HepG2 (cell line): ENCODE data around the gene CDC37. TPM values are rescaled to one million over a fixed set of nuclear protein-coding genes. Genes with fewer than 3 reads are reported as not detected.

Experiments
- ATAC-seq: fragments of 200-7000 bp; cut with Tn5 transposase; 3 replicates; pipeline ENCODE4 v1.9.1; 2020; ENCODE audit warnings: mild to moderate bottlenecking, moderate library complexity
- BruUV-seq: library from RNA; stranded (reverse); fragments of 400-500 nt; replicated peaks from 2 replicates; lab custom pipeline; 2021; lab: Mats Ljungman, UMichigan
- CTCF ChIA-PET: fragments of 300-600 bp; formaldehyde crosslinking; extraction: SDS; loops from one replicate; lab custom pipeline; 2021; ENCODE audit warnings: low total read pairs, inconsistent platforms, low intra/inter-chr PET ratio; lab: Yijun Ruan, JAX
- POLR2A ChIA-PET: fragments of 350-600 bp; sonication (Branson Sonifier 250); formaldehyde crosslinking; loops from one replicate; lab custom pipeline; 2020; ENCODE audit warnings: antibody characterized with exemption, inconsistent platforms; lab: Yijun Ruan, JAX
- DNase-seq: peaks from one replicate; pipeline ENCODE4 v3.0.0-alpha.2; 2015; ENCODE audit warnings: low spot score
- FAIRE-seq: peaks from 3 replicates; lab custom pipeline; 2011; peaks lifted over from hg19 to GRCh38; lab: Jason Lieb, UNC
- H2AFZ ChIP-seq: one replicate; pipeline ENCODE4 v1.6.1; 2011; ENCODE audit warnings: low read length, inconsistent platforms
- H3K27ac ChIP-seq: fragments of 300-600 bp; 3 replicates; pipeline ENCODE4 v1.8.0; 2011; ENCODE audit warnings: mixed run types, mild to moderate bottlenecking, mixed read lengths, low read length, inconsistent platforms; ENCODE audit not compliant: insufficient read depth; ENCODE audit errors: extremely low read length
- H3K27me3 ChIP-seq, 2 experiments: fragments of 200-600 bp in 1 of 2; 2 replicates in 1 of 2; 3 replicates in 1 of 2; pipeline versions ENCODE4 v1.6.0 to v1.8.0; 2011; ENCODE audit warnings: low read length in 2 of 2, mild to moderate bottlenecking in 2 of 2, moderate library complexity in 2 of 2, inconsistent platforms in 1 of 2; ENCODE audit not compliant: insufficient read depth in 2 of 2, control insufficient read depth in 1 of 2
- H3K36me3 ChIP-seq, 2 experiments: fragments of 200-600 bp in 1 of 2; replicated peaks in 1 of 2; 2 replicates in 1 of 2; 3 replicates in 1 of 2; pipeline versions ENCODE4 v1.5.1 to v1.8.0; 2011; ENCODE audit warnings: low read length in 2 of 2, inconsistent platforms in 1 of 2; ENCODE audit not compliant: insufficient read depth in 2 of 2, control insufficient read depth in 1 of 2
- H3K4me1 ChIP-seq: 2 replicates; pipeline ENCODE4 v1.5.1; 2012; ENCODE audit warnings: low read length, inconsistent platforms; ENCODE audit not compliant: insufficient read depth
- H3K4me2 ChIP-seq: 2 replicates; pipeline ENCODE4 v1.6.0; 2011; ENCODE audit warnings: low read depth, low read length, inconsistent platforms
- H3K4me3 ChIP-seq, 3 experiments: fragments of 200-600 bp in 1 of 3; sonication (generic), shearing (Covaris generic) in 1 of 3; replicated peaks in 1 of 3; 2 replicates each; pipeline ENCODE4 v1.5.1; 2011 to 2016; ENCODE audit warnings: low read length in 3 of 3, inconsistent platforms in 2 of 3, low read depth in 2 of 3, mild to moderate bottlenecking in 2 of 3, control low read depth in 1 of 3, mixed read lengths in 1 of 3; ENCODE audit not compliant: insufficient read depth in 1 of 3
- H3K79me2 ChIP-seq: one replicate; pipeline ENCODE4 v1.6.1; 2011; ENCODE audit warnings: low read length, inconsistent platforms; ENCODE audit not compliant: insufficient read depth
- H3K9ac ChIP-seq: 2 replicates; pipeline ENCODE4 v1.6.0; 2011; ENCODE audit warnings: mild to moderate bottlenecking, low read depth, low read length, inconsistent platforms; ENCODE audit not compliant: insufficient read depth
- H3K9me3 ChIP-seq: 2 replicates; pipeline ENCODE4 v1.5.1; 2012; ENCODE audit warnings: mild to moderate bottlenecking, low read length
- H4K20me1 ChIP-seq: 2 replicates; pipeline ENCODE4 v1.6.0; 2011; ENCODE audit warnings: inconsistent platforms, mild to moderate bottlenecking, low read length, moderate library complexity; ENCODE audit not compliant: insufficient read depth
- CEBPG ChIP-seq: IDR thresholded peaks from 2 replicates; pipeline ENCODE4 v1.6.1; 2016
- EHMT2 ChIP-seq: fragments of 200-600 bp; sonication (generic); IDR thresholded peaks from 2 replicates; pipeline ENCODE4 v1.7.0; 2017; ENCODE audit warnings: antibody characterized with exemption, low read depth, low read length, borderline replicate concordance
- HNF4G ChIP-seq, 2 experiments: sonication (generic) in 1 of 2; formaldehyde crosslinking in 1 of 2; IDR thresholded peaks; 2 replicates each; pipeline versions ENCODE4 v1.4.0 to v1.6.1; 2011 to 2020; ENCODE audit warnings: borderline replicate concordance in 2 of 2, low read depth in 2 of 2, mild to moderate bottlenecking in 2 of 2, low read length in 1 of 2, missing genetic modification reagents in 1 of 2, moderate library complexity in 1 of 2
- KDM5B ChIP-seq: sonication (generic); formaldehyde crosslinking; IDR thresholded peaks from 2 replicates; pipeline ENCODE4 v1.4.0; 2020; ENCODE audit warnings: missing genetic modification reagents, mild to moderate bottlenecking, borderline replicate concordance
- KLF12 ChIP-seq: sonication (generic); formaldehyde crosslinking; IDR thresholded peaks from 2 replicates; pipeline ENCODE4 v1.4.0; 2020; ENCODE audit warnings: missing genetic modification reagents, borderline replicate concordance
- KLF16 ChIP-seq, 2 experiments: sonication (generic) in 1 of 2; formaldehyde crosslinking in 1 of 2; IDR thresholded peaks; 2 replicates each; pipeline versions ENCODE4 v1.6.1 to v1.8.0; 2016 to 2023; ENCODE audit warnings: missing genetic modification reagents in 2 of 2, missing compliant biosample characterization in 1 of 2
- MYC ChIP-seq: sonication (generic); formaldehyde crosslinking; IDR thresholded peaks from 2 replicates; pipeline ENCODE4 v1.9.0; 2021; ENCODE audit warnings: missing genetic modification reagents, borderline replicate concordance
- NR1H2 ChIP-seq: sonication (generic); formaldehyde crosslinking; IDR thresholded peaks from 2 replicates; pipeline ENCODE4 v1.8.1; 2022; ENCODE audit warnings: low read depth, missing genetic modification reagents, borderline replicate concordance
- WGBS: methylation state at CpG from one replicate; pipeline ENCODE4 v1.1.6; 2017; ENCODE audit warnings: low lambda C conversion rate; 5-methylcytosine and 5-hydroxymethylcytosine counted together
- in situ Hi-C: cut with HindIII; loops from 2 replicates; pipeline ENCODE4 v1.10.0; 2017; ENCODE audit warnings: low pct_unique_long_range_greater_than_20kb; ENCODE audit not compliant: extremely low pct_ligation_motif_present
- intact Hi-C: fragments of 100-400 bp; cut with micrococcal nuclease; formaldehyde crosslinking; loops from one replicate; pipeline ENCODE4 v1.10.0; 2022; ENCODE audit not compliant: unreplicated experiment
- polyA plus RNA-seq, 8 experiments: library from polyadenylated mRNA; depleted of rRNA in 3 of 8; stranded (reverse) in 7 of 8; unstranded in 1 of 8; fragments of >200 nt; fragmentation: Illumina TruSeq in 4 of 8; extraction: Trizol in 4 of 8; gene quantifications; 2 replicates each; pipeline versions ENCODE4 v1.2.1 to v1.2.3, GENCODE V29; 2011 to 2016; ENCODE audit warnings: low read depth in 4 of 8, missing spikeins in 1 of 8, mixed read lengths in 1 of 8; ENCODE audit not compliant: insufficient read depth in 1 of 8
- total RNA-seq, 5 experiments: library from RNA; depleted of rRNA; stranded (reverse); fragments of >200 nt; fragmentation: Illumina TruSeq; extraction: Trizol; gene quantifications; 2 replicates each; pipeline ENCODE4 v1.2.3, GENCODE V29; 2016; ENCODE audit warnings: low read depth in 1 of 5
- TF ChIP-seq, protein P1 (sequence below): sonication (generic); formaldehyde crosslinking; IDR thresholded peaks from 2 replicates; pipeline ENCODE4 v1.4.0; 2020; ENCODE audit warnings: mild to moderate bottlenecking, missing genetic modification reagents
- TF ChIP-seq, protein P2 (sequence below): sonication (generic); formaldehyde crosslinking; IDR thresholded peaks from 2 replicates; pipeline ENCODE4 v1.5.1; 2020; ENCODE audit warnings: mild to moderate bottlenecking, missing genetic modification reagents, borderline replicate concordance
- TF ChIP-seq, protein P3 (sequence below): sonication (generic); formaldehyde crosslinking; IDR thresholded peaks from 2 replicates; pipeline ENCODE4 v1.4.0; 2020; ENCODE audit warnings: mild to moderate bottlenecking, missing genetic modification reagents

Gene CDC37
- total and polyA plus RNA-seq, 2 of the 13 experiments (the other 11 are each of a cell fraction or from before 2014, with no cell fraction given), result 158 to 177 TPM

DNA sequence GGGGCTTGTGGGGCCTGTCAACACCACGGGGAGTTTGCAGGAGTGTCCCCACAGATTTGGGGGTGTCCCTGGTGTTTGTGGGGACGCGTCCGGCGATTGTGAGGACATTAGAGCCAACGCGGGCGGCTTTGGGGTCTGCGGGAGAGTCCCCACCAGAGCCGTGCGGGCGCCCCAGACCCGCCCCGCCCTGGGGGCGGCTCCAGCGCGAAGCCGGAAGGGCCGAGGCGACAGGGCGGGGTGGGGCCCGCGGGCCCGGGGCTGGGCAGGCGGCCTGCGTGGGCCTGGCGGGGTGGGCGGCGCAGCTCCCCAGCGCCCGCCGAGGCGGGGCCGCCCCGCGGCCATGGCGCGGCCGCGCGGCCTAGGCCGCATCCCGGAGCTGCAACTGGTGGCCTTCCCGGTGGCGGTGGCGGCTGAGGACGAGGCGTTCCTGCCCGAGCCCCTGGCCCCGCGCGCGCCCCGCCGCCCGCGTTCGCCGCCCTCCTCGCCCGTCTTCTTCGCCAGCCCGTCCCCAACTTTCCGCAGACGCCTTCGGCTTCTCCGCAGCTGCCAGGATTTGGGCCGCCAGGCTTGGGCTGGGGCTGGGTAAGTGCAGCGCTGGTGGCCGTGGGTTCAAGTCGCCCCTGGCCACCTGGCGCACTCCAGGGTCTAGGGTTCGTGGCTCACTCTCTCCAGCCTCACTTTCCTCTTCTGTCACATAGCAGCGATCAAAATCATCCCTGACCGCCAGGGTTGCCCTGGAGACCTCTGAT lies 27.3 kb upstream of the CDC37 start (continued):
- TF ChIP-seq EHMT2 (no peak), MYC (CRISPR knock-in tag) (peak; percentile 24; the same call in 1 of the 2 replicates), CEBPG (CRISPR knock-in tag) (no peak)
- TF ChIP-seq, protein P1, sequence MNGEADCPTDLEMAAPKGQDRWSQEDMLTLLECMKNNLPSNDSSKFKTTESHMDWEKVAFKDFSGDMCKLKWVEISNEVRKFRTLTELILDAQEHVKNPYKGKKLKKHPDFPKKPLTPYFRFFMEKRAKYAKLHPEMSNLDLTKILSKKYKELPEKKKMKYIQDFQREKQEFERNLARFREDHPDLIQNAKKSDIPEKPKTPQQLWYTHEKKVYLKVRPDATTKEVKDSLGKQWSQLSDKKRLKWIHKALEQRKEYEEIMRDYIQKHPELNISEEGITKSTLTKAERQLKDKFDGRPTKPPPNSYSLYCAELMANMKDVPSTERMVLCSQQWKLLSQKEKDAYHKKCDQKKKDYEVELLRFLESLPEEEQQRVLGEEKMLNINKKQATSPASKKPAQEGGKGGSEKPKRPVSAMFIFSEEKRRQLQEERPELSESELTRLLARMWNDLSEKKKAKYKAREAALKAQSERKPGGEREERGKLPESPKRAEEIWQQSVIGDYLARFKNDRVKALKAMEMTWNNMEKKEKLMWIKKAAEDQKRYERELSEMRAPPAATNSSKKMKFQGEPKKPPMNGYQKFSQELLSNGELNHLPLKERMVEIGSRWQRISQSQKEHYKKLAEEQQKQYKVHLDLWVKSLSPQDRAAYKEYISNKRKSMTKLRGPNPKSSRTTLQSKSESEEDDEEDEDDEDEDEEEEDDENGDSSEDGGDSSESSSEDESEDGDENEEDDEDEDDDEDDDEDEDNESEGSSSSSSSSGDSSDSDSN (CRISPR knock-in tag), result peak; percentile 27; the same call in 1 of the 2 replicates
- TF ChIP-seq, all 625 proteins: peak for 37

DNA sequence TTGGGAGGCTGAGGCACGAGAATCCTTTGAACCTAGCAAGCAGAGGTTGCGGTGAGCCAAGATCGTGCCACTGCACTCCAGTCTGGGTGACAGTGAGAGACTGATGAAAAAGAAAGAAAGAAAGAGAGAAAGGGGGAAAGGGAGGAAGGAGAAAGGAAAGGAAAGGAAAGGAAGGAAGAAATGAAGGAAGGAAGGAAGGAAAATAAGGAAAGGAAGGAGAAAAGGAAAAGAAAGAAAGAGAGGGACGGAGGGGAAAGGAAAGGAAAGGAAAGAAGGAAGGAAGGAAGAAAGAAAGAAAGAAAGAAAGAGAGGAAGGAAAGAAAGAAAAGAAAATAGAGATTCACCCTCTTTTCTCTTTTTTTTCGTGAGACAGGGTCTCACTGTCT lies 25.6 kb upstream of the CDC37 start:
- Histone ChIP-seq H3K79me2 (no peaks in the 10 kb centered on the region), H4K20me1 (no peaks in the 10 kb centered on the region), H3K27me3 (peaks cover 0 to 29% of the 10 kb centered on the region in 2 experiments; a peak in 2 of 5 replicates), H3K27ac (no peak overlapping the region), H2AFZ (no peak overlapping the region), H3K36me3 (no peaks in the 10 kb centered on the region), H3K4me3 (no peak overlapping the region), H3K9me3 (no peaks in the 10 kb centered on the region), H3K4me2 (no peak overlapping the region), H3K9ac (no peak overlapping the region), H3K4me1 (peaks cover 38% of the 10 kb centered on the region)
- FAIRE-seq (no peak), ATAC-seq (no peak), DNase-seq (no peak)
- ChIA-PET POLR2A (no interaction called here), CTCF (no interaction called here)
- 37% methylated on average over 5 of the region's 5 CpGs for WGBS
- intact Hi-C loops, result no loop called here
- BruUV-seq, result no TSS peak
- in situ Hi-C loops, result no loop called here
- TF ChIP-seq, protein P2, sequence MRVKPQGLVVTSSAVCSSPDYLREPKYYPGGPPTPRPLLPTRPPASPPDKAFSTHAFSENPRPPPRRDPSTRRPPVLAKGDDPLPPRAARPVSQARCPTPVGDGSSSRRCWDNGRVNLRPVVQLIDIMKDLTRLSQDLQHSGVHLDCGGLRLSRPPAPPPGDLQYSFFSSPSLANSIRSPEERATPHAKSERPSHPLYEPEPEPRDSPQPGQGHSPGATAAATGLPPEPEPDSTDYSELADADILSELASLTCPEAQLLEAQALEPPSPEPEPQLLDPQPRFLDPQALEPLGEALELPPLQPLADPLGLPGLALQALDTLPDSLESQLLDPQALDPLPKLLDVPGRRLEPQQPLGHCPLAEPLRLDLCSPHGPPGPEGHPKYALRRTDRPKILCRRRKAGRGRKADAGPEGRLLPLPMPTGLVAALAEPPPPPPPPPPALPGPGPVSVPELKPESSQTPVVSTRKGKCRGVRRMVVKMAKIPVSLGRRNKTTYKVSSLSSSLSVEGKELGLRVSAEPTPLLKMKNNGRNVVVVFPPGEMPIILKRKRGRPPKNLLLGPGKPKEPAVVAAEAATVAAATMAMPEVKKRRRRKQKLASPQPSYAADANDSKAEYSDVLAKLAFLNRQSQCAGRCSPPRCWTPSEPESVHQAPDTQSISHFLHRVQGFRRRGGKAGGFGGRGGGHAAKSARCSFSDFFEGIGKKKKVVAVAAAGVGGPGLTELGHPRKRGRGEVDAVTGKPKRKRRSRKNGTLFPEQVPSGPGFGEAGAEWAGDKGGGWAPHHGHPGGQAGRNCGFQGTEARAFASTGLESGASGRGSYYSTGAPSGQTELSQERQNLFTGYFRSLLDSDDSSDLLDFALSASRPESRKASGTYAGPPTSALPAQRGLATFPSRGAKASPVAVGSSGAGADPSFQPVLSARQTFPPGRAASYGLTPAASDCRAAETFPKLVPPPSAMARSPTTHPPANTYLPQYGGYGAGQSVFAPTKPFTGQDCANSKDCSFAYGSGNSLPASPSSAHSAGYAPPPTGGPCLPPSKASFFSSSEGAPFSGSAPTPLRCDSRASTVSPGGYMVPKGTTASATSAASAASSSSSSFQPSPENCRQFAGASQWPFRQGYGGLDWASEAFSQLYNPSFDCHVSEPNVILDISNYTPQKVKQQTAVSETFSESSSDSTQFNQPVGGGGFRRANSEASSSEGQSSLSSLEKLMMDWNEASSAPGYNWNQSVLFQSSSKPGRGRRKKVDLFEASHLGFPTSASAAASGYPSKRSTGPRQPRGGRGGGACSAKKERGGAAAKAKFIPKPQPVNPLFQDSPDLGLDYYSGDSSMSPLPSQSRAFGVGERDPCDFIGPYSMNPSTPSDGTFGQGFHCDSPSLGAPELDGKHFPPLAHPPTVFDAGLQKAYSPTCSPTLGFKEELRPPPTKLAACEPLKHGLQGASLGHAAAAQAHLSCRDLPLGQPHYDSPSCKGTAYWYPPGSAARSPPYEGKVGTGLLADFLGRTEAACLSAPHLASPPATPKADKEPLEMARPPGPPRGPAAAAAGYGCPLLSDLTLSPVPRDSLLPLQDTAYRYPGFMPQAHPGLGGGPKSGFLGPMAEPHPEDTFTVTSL, result no peak
- TF ChIP-seq KLF12 (CRISPR knock-in tag) (no peak), NR1H2 (no peak), KLF16 (CRISPR knock-in tag; IDR thresholded peaks at IDR 0.05) (no peak), HNF4G (IDR thresholded peaks at IDR 0.05; ENCODE audit: borderline replicate concordance, low read depth, low read length) (no peak), HNF4G (CRISPR knock-in tag; IDR thresholded peaks at IDR 0.05; ENCODE audit: borderline replicate concordance, low read depth) (no peak), KDM5B (no peak)
- TF ChIP-seq, protein P3, sequence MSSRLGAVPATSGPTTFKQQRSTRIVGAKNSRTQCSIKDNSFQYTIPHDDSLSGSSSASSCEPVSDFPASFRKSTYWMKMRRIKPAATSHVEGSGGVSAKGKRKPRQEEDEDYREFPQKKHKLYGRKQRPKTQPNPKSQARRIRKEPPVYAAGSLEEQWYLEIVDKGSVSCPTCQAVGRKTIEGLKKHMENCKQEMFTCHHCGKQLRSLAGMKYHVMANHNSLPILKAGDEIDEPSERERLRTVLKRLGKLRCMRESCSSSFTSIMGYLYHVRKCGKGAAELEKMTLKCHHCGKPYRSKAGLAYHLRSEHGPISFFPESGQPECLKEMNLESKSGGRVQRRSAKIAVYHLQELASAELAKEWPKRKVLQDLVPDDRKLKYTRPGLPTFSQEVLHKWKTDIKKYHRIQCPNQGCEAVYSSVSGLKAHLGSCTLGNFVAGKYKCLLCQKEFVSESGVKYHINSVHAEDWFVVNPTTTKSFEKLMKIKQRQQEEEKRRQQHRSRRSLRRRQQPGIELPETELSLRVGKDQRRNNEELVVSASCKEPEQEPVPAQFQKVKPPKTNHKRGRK, result no peak
